Left kidney (tissue), 2 donors: Measurements from ENCODE around the gene GABBR2. TPM values are rescaled to one million over a fixed set of nuclear protein-coding genes. Genes with fewer than 3 reads are reported as not detected.
A peak's percentile ranks its signal among the peaks of the same experiment; 100 is the strongest.
"Not testable (repeated sequence)": the region's sequence is repeated elsewhere in the genome, so short reads cannot be mapped to it uniquely, and the experiment has no call there.

Experiments
- DNase-seq: peaks from one replicate; pipeline ENCODE4 v3.0.0-alpha.2; 2013
- polyA plus RNA-seq: library from polyadenylated mRNA; unstranded; fragments of 120-200 nt; gene quantifications from one replicate; pipeline ENCODE4 v1.2.1, GENCODE V29; 2013; ENCODE audit not compliant: insufficient read length

GABBR2 gene
- polyA plus RNA-seq, 1 donor, result 6.3 TPM

DNA sequence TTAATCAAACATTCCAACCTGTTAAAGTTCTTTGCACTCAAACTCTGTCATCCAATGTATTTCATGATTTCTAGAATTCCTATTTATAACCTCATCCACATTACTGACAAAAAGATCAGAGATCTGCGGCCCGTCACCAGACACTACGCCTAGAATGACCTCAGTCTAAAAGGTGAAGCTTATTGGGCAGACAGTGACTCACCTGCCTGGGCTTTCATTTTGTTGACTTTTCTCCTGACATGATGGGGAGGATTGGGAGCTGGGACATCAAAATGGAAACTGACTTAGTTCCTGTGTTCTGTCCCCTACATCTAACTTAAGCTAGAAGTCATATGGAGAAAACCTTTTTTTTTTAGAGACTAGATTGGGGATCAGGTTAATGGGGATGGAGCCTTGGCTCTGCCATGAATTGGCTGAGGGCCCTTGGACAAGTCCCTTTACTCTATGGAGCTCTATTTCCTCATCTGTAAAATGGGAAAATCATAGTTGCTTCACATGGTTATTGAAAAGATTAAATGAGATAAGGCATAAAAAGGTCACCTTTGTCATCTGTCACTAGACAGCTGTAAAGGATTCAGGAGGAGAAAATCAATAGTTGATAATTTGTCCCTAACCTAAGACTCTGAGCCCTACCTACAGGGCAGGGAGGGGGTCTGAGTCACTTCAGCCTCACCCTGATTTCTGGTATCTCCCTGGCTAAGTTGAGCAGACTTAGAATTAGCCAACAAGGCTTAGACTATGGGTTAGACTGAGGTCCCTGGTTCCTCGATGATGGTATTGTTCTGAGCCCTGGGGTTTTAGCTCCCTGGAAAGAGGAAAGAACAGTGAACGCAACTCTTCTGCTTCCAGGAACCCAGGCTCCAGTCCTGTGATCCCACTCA is 228.5 kb downstream of the GABBR2 start:
- no peak for DNase-seq

DNA sequence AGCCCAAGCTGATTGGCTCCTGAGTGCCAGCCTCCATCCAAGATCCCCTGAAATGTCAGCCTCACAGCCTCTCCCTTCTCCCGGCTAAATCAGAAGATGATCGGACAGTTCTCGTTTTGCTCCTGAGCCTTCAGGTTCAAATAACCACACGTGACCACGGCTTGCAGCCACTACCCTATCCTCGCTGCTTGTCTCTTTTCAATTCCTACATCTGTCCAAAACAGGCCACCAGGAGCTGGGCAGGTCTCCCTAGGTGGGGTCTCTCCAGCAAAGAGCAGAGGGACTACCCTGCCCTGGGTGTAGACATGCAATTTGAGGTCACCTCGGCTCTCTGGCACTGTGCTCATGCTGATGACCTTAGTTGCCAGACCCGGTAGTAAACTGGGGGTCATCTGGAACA is 229.3 kb downstream of the GABBR2 start:
- no peak for DNase-seq

- no peak for DNase-seq
Measured at GRCh38 chr9:98477884-98478283, 230.9 kb downstream of the GABBR2 start.

DNA sequence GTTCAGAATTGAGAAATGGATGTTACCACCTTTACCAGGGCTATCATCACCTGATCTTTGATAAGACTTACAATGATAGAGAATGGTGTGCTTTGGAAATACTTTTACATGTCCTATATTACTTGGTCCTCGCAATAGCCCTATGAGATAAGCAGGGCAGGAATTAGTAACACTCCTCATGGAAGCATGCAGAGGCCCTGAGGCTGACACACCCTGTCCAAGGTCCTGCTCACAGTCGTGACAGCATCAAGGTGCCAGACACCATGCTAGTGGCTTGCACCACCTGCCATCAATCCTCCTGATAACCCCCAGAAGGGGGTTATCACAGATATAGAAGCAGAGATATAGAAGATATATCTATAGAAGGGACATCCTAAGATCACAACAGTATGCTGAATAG is 236.5 kb downstream of the GABBR2 start:
- no peak for DNase-seq

DNA sequence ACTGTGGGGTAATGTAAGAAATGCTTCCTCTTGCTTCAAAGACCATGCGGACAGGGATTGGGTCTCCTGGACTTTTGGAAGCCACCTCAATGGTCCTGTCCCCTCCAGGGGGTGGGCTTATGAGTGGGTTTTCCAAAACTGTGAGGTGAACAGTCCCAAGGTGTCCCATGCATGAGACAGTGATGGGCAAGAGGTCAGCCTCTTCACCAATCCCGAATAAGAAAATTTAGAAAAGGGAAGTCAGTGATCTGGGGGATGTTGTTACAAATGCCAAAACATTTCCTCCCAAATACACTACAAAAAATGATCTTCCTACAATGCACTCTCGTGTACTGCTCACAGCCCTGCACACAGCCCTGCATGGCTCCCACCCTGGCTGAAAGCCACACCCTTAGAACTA is 237.6 kb downstream of the GABBR2 start:
- DNase-seq, result no peak

- no peak for DNase-seq
Measured at GRCh38 chr9:98468567-98469239, 240.0 kb downstream of the GABBR2 start.

DNA sequence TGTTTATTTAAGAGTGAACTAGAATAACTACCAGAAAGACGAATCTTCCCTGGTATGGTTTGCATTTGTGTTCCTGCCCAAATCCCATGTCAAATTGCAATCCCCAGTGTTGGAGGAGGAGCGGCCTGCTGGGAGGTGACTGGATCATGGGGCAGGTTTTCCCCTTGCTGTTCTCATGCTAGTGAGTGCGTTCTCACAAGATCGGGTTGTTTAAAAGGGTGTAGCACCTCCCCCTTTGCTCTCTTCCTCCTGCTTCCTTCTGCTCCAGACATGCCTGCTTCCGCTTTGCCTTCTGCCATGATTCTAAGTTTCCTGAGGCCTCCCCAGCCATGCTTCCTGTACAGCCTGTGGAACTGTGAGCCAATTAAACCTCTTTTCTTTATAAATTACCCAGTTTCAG is 242.9 kb downstream of the GABBR2 start:
- no peak for DNase-seq

DNA sequence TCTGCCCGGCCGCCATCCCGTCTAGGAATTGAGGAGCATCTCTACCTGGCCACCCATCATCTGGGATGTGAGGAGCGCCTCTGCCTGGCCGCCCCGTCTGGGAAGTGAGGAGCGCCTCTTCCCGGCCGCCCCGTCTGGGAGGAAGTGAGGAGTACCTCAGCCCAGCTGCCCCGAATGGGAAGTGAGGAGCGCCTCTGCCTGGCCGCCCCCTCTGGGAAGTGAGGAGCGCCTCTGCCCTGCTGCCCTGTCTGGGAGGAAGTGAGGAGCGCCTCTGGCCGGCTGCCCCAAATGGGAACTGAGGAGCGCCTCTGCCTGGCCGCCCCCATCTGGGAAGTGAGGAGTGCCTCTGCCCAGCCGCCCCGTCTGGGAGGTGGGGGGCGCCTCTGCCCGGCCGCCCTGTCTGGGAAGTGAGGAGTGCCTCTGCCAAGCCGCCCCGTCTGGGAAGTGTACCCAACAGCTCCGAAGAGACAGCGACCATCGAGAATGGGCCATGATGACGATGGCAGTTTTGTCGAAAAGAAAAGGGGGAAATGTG is 244.5 kb downstream of the GABBR2 start:
- not testable (repeated sequence) for DNase-seq

DNA sequence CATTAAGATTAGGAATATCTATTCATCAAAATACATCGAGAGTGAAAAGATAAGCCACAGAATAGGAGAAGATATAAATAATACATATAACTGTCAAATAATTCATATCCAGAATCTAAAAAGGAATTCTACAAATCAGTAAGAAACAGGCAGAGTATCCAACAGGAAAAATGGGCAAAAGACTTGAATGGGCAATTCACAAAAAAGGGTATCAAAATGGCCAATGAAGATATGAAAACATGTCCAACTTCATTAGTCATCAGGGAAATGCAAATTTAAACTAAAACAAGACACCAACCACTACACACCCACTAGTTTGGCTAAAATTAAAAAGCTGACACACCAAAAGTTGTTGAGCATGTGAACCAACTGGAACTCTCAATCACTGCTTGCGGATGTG is 246.4 kb downstream of the GABBR2 start:
- no peak for DNase-seq

GRCh38 chr9:98460704-98461103 is 248.0 kb downstream of the GABBR2 start:
- no peak for DNase-seq

- DNase-seq, result peak; percentile 74
Measured at GRCh38 chr9:98457726-98458370, 250.9 kb downstream of the GABBR2 start.

GRCh38 chr9:98456156-98456613 is 252.6 kb downstream of the GABBR2 start:
- peak; percentile 20 for DNase-seq

DNA sequence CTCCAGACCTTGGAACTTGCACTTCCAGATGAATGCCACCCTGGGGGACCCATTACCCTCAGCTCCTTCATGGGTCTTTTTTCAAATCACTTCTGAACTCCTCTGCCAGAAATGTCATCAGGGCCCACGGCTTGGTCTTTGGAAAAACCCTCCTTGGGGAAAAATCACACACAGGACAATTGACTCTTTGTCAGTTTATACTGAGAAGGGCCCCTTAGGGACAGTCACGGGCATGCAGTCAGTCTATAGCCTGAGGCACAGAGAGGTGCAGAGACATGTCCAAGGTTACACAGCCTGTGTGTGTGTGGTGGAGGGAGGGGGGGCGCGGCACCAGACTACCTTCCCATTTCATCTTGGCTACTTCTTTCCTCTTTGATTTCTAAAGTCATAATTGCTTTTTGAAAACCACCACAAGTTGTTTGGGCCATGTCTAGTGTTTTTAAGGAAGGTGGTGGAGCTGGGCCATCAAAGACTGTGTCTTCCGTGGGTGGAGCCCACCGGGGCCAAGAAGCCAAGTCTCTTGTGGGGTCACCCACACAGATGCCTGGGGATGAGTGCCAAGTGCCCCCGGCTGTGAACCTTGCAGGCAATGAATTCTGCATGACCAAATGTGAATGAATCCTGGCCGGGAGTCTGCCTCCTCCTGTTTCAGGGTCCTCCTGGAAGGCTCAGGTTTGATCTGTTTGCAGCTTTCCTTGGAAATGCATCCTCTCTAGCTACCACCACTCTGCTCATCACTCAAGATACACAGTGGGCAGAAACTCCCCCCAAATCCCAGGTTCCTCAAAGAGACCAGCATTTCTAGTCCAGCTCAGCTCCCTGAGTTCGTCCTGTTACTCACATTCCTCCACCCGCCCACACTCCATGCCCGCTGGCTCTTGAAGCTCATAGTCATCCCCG is 253.2 kb downstream of the GABBR2 start:
- peak; percentile 30 for DNase-seq

DNA sequence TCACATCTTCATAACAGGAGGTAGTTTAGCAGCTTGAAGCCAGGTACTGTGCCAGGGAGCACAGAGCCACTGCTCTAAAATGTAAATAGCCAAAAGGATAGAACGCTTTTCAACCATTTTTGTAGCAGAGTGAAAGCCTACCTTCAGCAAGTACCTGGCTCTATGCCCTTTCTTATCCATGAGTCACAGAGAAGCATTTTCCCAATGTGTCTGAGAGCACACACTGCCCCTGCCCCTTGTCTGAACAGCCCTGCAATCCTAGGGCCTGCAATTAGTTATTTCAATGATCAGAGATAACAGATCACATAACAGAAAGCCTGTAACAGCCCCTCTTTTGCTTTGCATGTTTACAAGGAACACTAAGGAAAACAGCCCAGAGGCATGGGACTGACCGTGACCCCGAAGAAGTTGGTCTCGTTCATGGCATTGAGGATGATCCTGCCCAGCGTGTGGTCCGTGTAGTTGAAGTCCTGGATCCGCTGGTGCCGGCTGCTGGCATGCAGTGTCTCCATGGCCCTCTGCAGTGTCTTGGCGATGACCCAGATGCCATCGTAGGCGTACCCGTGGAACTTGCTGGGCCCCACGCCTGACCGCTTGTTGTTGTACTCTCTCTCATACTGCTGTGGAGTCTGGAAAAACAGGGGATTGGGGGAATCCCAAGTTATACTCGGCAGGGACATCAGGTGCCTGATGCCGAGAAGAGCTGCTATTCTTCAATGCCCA is 255.0 kb downstream of the GABBR2 start:
- DNase-seq, result no peak

DNA sequence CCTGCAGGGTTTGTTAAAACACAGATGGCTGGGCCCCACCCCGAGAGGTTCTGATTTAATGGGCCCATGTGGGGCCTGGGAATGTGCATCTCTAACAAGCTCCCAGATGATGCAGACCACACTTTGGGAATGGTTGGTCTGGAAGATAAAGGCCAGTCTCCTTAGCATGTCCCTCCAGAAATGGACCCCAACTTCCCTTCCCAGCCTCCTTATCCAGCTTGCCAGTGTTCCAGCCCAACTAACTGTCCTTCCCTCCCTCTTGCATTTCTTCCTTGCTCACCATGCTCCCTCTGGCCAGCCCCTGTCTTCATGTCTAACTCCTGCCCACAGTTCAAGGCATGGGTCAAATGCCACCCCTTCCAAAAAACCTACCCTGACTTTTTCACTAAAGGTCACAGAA is 257.2 kb downstream of the GABBR2 start:
- DNase-seq, result no peak

DNA sequence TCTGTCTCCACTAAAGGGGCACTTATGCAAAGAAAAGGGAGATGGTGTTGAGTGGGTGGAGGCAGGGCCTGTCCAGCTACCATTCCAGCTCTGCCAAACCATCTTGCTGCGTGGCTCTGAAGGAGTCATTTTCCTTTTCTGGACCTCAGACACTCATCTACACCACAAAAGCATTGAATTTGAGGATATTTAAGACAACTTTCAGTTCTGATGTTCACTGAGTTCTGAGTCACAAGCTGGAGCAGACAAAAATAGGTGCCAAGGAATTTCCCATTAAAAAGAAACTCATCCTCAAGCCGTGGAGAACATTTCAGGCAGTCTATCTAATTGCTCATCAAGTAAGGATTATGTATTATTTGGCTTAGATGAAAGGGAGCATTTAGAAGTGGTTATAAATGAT is 258.2 kb downstream of the GABBR2 start:
- no peak for DNase-seq

DNA sequence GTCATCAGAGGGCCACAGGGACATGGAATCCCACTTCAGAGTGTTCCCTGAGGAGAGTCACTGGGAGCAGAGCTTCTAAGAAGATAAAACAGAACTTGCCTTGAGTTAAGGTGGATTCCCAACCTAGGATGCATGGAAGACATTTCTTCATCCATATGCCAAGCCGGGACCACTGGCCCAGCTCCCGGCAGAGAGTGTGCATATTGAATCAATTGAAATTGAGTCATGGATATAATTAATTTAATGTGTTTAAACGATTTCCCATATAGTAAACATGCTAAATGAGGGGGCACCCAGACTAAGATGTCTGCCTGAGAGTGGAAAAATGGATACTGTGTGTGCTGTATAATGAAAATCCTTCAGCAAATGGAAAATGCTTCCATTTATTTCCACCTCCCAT is 258.9 kb downstream of the GABBR2 start:
- no peak for DNase-seq

DNA sequence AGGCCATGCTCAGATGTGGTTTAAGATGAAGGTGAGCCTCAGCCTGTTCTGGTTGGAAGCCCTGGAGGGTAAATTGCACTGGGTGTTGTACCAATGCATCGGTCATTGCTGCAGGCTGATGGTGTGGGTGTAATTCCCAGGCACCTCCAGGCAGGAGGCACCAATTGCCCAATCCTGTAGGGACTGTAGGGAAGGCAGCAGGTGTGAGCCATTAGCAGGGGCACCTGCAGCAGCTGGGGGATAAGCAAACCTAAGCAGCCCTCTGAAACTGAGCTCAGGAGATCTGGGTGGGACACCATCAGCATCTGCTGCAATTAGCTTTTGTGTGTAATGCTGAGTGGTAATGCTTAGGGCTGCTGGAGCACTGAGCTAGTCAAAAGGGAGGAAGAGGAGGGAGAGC is 263.2 kb downstream of the GABBR2 start:
- no peak for DNase-seq

GRCh38 chr9:98444601-98445000 is 264.1 kb downstream of the GABBR2 start:
- no peak for DNase-seq

DNA sequence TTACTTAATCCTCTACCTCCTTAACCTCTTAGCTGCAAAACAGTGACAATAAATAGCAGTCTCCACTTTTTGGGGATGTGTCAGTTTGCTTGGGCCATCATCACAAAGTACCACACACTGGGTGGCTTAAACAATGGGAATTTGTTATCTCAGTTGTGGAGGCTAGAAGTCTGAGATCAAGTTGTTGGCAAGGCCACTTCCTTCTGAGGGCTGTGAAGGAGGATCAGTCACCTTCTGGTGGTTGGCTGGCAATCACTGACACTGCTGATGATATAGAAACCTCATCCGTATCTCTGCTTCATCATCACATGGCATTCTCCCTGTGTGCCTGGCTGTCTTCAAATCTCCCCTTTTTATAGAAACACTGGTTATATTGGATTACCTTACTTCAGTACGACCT is 266.2 kb downstream of the GABBR2 start:
- no peak for DNase-seq

- no peak for DNase-seq
Measured at GRCh38 chr9:98442114-98442513, 266.6 kb downstream of the GABBR2 start.
